K562 (cell line): ENCODE measurements around the gene ETHE1. TPM values are rescaled to one million over a fixed set of nuclear protein-coding genes. Genes with fewer than 3 reads are reported as not detected.

Experiments used
- ETV1 ChIP-seq: fragments of 450-650 bp; conservative IDR thresholded peaks from 2 replicates; pipeline ENCODE4 v1.6.1; 2016; ENCODE audit warnings: missing genetic modification characterization, control low read depth, low read depth, missing compliant biosample characterization
- GABPB1 ChIP-seq: sonication (generic); formaldehyde crosslinking; IDR thresholded peaks from 2 replicates; pipeline ENCODE4 v1.8.0; 2022; ENCODE audit warnings: mild to moderate bottlenecking, missing genetic modification reagents
- HNRNPLL ChIP-seq: fragments of 200-400 bp; formaldehyde crosslinking; IDR thresholded peaks from 2 replicates; pipeline ENCODE4 v1.6.1; 2017; ENCODE audit warnings: low read length, low read depth, mild to moderate bottlenecking; ENCODE audit not compliant: poor library complexity, severe bottlenecking
- IFI16 ChIP-seq: fragments of 250-450 bp; sonication (Bioruptor Pico); IDR thresholded peaks from 2 replicates; pipeline ENCODE4 v2.1.2; 2022; ENCODE audit warnings: mild to moderate bottlenecking, inconsistent platforms
- ILK ChIP-seq: fragments of 450-650 bp; IDR thresholded peaks from 2 replicates; pipeline ENCODE4 v1.6.1; 2016; ENCODE audit warnings: missing genetic modification characterization, low read depth, mild to moderate bottlenecking, missing compliant biosample characterization, moderate library complexity, borderline replicate concordance
- JUNB ChIP-seq: fragments of 450-650 bp; formaldehyde crosslinking; conservative IDR thresholded peaks from 2 replicates; pipeline ENCODE4 v1.4.0; 2020; ENCODE audit warnings: mild to moderate bottlenecking
- MBD2 ChIP-seq: sonication (generic); IDR thresholded peaks from 2 replicates; pipeline ENCODE4 v1.6.1; 2016; ENCODE audit warnings: low read depth, borderline replicate concordance
- NR2F6 ChIP-seq: fragments of 450-650 bp; formaldehyde crosslinking; IDR thresholded peaks from 2 replicates; pipeline ENCODE4 v1.4.0; 2020; ENCODE audit warnings: mild to moderate bottlenecking
- POLR3G ChIP-seq: IDR thresholded peaks from 2 replicates; pipeline ENCODE4 v1.6.1; 2011; ENCODE audit not compliant: insufficient read length, insufficient replicate concordance; ENCODE audit errors: extremely low read depth
- RBM17 ChIP-seq: fragments of 200-400 bp; formaldehyde crosslinking; IDR thresholded peaks from 2 replicates; pipeline ENCODE4 v1.6.1; 2017; ENCODE audit warnings: low read depth, mild to moderate bottlenecking, low read length, borderline replicate concordance
- RNF219 ChIP-seq: fragments of 250-450 bp; sonication (Bioruptor Pico); IDR thresholded peaks from 2 replicates; pipeline ENCODE4 v1.5.0; 2022; ENCODE audit warnings: mild to moderate bottlenecking
- ZC3H8 ChIP-seq: fragments of 450-650 bp; IDR thresholded peaks from 2 replicates; pipeline ENCODE4 v1.6.1; 2017
- ZFP30 ChIP-seq: fragments of 250-450 bp; sonication (Bioruptor Pico); IDR thresholded peaks from 2 replicates; pipeline ENCODE4 v1.8.0; 2022; ENCODE audit warnings: moderate library complexity, mild to moderate bottlenecking, inconsistent platforms, borderline replicate concordance
- ZNF174 ChIP-seq: fragments of 250-450 bp; sonication (Bioruptor Pico); IDR thresholded peaks from 2 replicates; pipeline ENCODE4 v1.4.0; 2020; ENCODE audit warnings: mild to moderate bottlenecking
- ZNF23 ChIP-seq: fragments of 250-450 bp; sonication (Bioruptor Pico); IDR thresholded peaks from 2 replicates; pipeline ENCODE4 v1.4.0; 2020; ENCODE audit warnings: mild to moderate bottlenecking
- ZNF280A ChIP-seq: fragments of 450-650 bp; IDR thresholded peaks from 2 replicates; pipeline ENCODE4 v1.6.1; 2018; ENCODE audit warnings: mild to moderate bottlenecking, low read depth; ENCODE audit not compliant: partially characterized antibody
- ZNF324 ChIP-seq: fragments of 250-450 bp; sonication (Bioruptor Pico); IDR thresholded peaks from 2 replicates; pipeline ENCODE4 v1.4.0; 2020; ENCODE audit warnings: mild to moderate bottlenecking
- ZNF41 ChIP-seq: fragments of 250-450 bp; sonication (Bioruptor Pico); conservative IDR thresholded peaks from 2 replicates; pipeline ENCODE4 v1.4.0; 2020; ENCODE audit warnings: mild to moderate bottlenecking
- ZNF436 ChIP-seq: fragments of 250-450, 450-650 bp; sonication (Bioruptor Pico); formaldehyde crosslinking; IDR thresholded peaks from 2 replicates; pipeline ENCODE4 v1.7.0; 2020; ENCODE audit warnings: mild to moderate bottlenecking
- ZNF766 ChIP-seq: fragments of 200-800 bp; sonication (Bioruptor generic); conservative IDR thresholded peaks from 2 replicates; pipeline ENCODE4 v1.6.1; 2016; ENCODE audit warnings: missing genetic modification characterization, missing compliant biosample characterization
- ZZZ3 ChIP-seq: fragments of 450-650 bp; IDR thresholded peaks from 2 replicates; pipeline ENCODE4 v1.6.1; 2016; ENCODE audit warnings: antibody characterized with exemption, mild to moderate bottlenecking, moderate library complexity
- polyA plus RNA-seq, 8 experiments: library from polyadenylated mRNA; depleted of rRNA in 4 of 8; stranded (reverse) in 5 of 8; unstranded in 3 of 8; fragments of >200 nt; fragmentation: Nextera tagmentation in 2 of 8; fragmentation: Illumina TruSeq in 1 of 8; extraction: Ambion mirVana in 2 of 8; extraction: Trizol in 1 of 8; gene quantifications; 2 replicates each; pipeline versions ENCODE4 v1.2.1 to v1.2.3, GENCODE V29; 2011 to 2014; ENCODE audit warnings: inconsistent platforms in 1 of 8, missing spikeins in 1 of 8
- total RNA-seq, 7 experiments: library from RNA; depleted of rRNA in 6 of 7; stranded (reverse); fragments of >200 nt in 6 of 7; fragmentation: Illumina TruSeq in 2 of 7; extraction: Trizol in 2 of 7; gene quantifications; 2 replicates each; pipeline versions ENCODE4 v1.2.1 to v1.2.3, GENCODE V29; 2011 to 2021; ENCODE audit warnings: low replicate concordance in 1 of 7
- TF ChIP-seq, protein P1 (sequence below): fragments of 250-450 bp; sonication (Bioruptor Pico); IDR thresholded peaks from 2 replicates; pipeline ENCODE4 v1.8.0; 2022; ENCODE audit warnings: moderate library complexity, mild to moderate bottlenecking, inconsistent platforms
- TF ChIP-seq, protein P2 (sequence below): fragments of 450-650 bp; IDR thresholded peaks from 2 replicates; pipeline ENCODE4 v1.6.1; 2016; ENCODE audit warnings: borderline replicate concordance

The ETHE1 gene
- total and polyA plus RNA-seq, 9 of the 15 experiments (the other 6 are each of a cell fraction or from before 2014, with no cell fraction given): 2.9 to 21.0 (median 10.2) TPM

DNA sequence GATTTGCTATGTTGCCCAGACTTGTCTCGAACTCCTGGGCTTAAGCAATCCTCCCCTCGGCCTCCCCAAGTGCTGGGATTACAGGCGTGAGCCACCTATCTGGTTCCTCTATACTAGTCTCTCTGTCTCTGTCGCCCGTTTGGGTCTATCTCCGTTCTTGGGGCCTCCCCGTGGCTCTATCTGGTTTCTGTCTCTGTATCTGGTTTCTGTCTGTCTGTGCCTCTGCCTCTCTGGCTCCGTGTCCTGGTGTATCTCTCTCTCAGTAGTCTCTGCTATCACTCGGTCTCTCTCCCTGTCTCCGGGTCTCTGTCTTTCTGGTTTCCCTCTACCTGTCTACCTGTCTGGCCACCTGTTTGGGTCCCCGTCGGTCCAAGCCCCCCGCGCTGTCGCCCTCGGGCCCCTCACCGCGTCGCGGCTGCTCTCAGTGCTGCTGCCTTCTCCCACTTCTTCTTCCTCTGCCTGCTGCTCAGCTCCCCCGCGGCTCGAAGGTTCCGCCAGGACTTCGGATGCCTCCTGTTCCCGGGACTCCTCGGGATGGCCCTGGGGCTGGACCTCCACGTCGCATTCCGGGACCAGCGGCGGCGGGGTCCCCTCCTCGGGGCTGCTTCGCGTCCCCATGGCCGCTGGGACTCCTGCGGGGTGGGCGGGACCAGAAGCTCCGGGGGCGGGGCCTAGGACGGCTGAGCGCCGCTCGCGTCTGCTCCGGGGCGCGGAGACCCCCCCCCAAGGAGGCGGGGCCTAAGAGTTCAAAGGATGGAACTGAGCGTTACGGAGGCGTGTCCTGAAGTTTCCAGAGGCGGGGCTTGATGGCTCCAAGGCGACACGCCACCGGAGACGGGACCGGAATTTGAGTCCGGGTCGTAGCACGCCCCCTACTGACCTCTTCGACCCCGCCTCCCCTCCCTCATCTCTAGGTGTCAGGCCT is 23.2 kb downstream of the ETHE1 start (continued):
- TF ChIP-seq, protein P1, sequence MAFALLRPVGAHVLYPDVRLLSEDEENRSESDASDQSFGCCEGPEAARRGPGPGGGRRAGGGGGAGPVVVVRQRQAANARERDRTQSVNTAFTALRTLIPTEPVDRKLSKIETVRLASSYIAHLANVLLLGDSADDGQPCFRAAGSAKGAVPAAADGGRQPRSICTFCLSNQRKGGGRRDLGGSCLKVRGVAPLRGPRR (CRISPR knock-in tag): no peak
- no peak for TF ChIP-seq POLR3G
- TF ChIP-seq ZNF436 (CRISPR knock-in tag): no peak
- no peak for TF ChIP-seq RBM17
- TF ChIP-seq, protein P2, sequence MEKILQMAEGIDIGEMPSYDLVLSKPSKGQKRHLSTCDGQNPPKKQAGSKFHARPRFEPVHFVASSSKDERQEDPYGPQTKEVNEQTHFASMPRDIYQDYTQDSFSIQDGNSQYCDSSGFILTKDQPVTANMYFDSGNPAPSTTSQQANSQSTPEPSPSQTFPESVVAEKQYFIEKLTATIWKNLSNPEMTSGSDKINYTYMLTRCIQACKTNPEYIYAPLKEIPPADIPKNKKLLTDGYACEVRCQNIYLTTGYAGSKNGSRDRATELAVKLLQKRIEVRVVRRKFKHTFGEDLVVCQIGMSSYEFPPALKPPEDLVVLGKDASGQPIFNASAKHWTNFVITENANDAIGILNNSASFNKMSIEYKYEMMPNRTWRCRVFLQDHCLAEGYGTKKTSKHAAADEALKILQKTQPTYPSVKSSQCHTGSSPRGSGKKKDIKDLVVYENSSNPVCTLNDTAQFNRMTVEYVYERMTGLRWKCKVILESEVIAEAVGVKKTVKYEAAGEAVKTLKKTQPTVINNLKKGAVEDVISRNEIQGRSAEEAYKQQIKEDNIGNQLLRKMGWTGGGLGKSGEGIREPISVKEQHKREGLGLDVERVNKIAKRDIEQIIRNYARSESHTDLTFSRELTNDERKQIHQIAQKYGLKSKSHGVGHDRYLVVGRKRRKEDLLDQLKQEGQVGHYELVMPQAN: peak; percentile 77
- TF ChIP-seq ILK (tag): no peak
- TF ChIP-seq ZNF280A: no peak
- TF ChIP-seq ZNF23: no peak
- no peak for TF ChIP-seq ZNF41 (CRISPR knock-in tag)
- no peak for TF ChIP-seq ZNF174 (CRISPR knock-in tag)
- no peak for TF ChIP-seq ZNF766 (CRISPR knock-in tag)
- no peak for TF ChIP-seq ZNF324 (CRISPR knock-in tag)
- no peak for TF ChIP-seq ZFP30 (CRISPR knock-in tag)
- 0 out of 2 replicates have a peak, but pooled peaks have one; percentile 11 for TF ChIP-seq MBD2
- TF ChIP-seq IFI16 (CRISPR knock-in tag): no peak
- no peak for TF ChIP-seq RNF219 (CRISPR knock-in tag)
- no peak for TF ChIP-seq JUNB (CRISPR knock-in tag)
- no peak for TF ChIP-seq ZC3H8
- TF ChIP-seq ZZZ3: no peak
- no peak for TF ChIP-seq NR2F6
- TF ChIP-seq HNRNPLL: no peak
- TF ChIP-seq GABPB1: peak; percentile 64
- no peak for TF ChIP-seq ETV1
